GM12873 (cell line): ENCODE data around the gene EIF2B5.

Source experiments
- TF ChIP-seq, protein P1 (sequence below): IDR thresholded peaks from 2 replicates; pipeline ENCODE4 v1.5.1; 2012; ENCODE audit warnings: low read depth, mild to moderate bottlenecking, moderate library complexity, low read length, control low read depth; ENCODE audit not compliant: insufficient read depth; ENCODE audit errors: missing control alignments

EIF2B5 gene

DNA sequence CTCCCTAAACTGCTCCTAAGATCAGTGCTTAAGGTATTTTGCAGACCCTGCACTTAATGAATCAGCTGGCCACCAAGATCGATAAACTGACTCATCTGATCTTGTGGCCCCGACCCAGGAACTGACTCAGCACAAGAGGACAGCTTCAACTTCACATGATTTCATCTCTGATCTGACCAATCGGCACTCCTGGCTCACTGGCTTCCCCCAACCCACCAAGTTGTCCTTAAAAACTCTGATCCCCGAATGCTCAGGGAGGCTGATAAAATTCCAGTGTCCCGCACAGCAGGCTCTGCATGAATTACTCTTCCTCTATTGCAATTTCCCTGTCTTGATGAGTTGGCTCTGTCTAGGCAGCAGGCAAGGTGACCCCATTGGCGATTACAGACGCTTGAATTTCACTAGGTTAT, 24.8 kb upstream of the EIF2B5 start:
- TF ChIP-seq, protein P1, sequence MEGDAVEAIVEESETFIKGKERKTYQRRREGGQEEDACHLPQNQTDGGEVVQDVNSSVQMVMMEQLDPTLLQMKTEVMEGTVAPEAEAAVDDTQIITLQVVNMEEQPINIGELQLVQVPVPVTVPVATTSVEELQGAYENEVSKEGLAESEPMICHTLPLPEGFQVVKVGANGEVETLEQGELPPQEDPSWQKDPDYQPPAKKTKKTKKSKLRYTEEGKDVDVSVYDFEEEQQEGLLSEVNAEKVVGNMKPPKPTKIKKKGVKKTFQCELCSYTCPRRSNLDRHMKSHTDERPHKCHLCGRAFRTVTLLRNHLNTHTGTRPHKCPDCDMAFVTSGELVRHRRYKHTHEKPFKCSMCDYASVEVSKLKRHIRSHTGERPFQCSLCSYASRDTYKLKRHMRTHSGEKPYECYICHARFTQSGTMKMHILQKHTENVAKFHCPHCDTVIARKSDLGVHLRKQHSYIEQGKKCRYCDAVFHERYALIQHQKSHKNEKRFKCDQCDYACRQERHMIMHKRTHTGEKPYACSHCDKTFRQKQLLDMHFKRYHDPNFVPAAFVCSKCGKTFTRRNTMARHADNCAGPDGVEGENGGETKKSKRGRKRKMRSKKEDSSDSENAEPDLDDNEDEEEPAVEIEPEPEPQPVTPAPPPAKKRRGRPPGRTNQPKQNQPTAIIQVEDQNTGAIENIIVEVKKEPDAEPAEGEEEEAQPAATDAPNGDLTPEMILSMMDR: no peak

DNA sequence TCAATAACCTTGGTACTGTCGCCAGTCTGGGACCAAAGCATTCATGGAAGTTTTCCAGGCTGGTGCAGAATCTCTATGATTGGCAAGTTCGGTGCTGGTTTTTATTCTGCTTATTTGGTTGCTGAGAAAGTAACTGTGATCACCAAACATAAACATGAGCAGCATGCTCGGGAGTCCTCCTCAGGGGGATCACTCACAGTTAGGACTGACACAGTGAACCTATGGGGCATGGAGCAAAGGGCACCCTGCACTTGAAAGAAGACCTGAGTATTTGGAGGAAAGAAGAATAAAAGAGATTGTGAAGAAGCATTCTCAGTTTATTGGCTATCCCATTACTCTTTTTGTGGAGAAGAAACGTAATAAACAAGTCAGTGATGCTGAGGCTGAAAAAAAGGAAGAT, 19.1 kb upstream of the EIF2B5 start:
- TF ChIP-seq, protein P1: no peak

DNA sequence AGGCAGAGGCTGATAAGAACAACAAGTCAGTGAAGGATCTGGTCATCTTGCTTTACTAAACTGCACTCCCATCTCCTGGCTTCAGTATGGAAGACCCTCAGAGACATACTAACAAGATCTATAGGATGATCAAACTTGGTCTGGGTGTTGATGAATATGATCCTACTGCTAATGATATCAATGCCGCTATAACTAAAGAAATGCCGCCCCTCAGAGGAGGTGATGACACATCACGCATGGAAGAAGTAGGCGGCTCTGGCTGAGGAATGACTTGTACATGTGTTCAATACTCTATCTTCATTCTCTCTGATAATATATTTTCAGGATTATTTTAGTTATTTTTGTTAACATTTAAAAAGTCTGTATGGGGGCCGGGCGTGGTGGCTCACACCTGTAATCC, 17.5 kb upstream of the EIF2B5 start:
- TF ChIP-seq, protein P1: no peak

DNA sequence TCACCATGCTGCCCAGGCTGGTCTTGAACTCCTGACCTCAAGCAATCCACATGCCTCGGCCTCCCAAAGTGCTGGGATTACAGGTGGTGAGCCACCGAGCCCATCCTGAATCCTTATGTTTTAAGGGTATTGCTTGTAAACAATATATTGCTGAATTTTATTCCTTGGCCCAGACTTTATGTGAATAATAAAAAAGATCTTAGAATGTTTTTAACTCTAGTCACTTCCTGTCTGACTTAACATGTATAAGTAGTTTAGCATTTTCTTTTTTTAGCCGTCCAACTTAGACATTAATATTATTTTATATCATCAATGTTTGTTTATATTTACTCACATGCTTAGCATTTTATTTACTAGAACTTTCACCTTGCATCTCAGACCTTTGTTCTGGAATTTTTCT, 9.2 kb upstream of the EIF2B5 start:
- TF ChIP-seq, protein P1: no peak

DNA sequence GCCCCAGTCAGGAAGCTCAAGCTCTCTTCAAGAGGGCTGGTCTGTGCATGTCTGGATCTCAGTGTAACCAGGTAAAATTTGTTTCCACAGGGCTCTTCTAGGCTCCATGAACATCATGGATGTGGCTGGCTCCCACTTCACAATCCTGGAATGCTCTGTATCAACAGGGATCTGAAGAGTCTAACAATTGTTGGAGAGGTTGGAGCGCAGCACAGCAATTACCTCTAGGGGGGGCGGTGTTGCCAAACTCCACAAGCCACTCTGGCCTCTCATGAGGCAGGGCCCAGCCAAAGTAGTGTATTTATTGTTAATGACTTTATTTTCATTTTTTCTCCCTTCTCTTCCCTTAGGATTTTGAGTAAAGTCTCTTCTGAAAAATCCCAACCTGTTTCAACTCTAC, 6.1 kb upstream of the EIF2B5 start:
- TF ChIP-seq, protein P1: peak; percentile 54

DNA sequence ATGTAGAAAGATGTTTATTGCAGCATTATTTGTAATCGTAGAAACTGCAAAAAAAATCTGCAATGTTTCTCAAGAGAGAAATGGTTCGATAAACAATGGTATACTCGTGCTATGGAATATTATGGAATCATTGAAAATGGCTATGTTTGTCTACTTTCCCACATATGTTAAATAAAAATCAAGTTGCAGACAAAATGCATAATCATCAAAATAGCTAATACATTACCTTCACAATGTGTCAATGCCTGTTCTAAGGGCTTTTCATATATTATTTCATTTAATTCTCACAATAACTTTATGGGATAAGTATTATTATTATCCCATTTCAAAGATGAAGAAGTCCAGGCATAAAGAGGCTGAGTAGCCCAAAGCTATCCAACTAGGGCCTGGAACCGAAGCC, 2.2 kb upstream of the EIF2B5 start:
- TF ChIP-seq, protein P1: no peak

DNA sequence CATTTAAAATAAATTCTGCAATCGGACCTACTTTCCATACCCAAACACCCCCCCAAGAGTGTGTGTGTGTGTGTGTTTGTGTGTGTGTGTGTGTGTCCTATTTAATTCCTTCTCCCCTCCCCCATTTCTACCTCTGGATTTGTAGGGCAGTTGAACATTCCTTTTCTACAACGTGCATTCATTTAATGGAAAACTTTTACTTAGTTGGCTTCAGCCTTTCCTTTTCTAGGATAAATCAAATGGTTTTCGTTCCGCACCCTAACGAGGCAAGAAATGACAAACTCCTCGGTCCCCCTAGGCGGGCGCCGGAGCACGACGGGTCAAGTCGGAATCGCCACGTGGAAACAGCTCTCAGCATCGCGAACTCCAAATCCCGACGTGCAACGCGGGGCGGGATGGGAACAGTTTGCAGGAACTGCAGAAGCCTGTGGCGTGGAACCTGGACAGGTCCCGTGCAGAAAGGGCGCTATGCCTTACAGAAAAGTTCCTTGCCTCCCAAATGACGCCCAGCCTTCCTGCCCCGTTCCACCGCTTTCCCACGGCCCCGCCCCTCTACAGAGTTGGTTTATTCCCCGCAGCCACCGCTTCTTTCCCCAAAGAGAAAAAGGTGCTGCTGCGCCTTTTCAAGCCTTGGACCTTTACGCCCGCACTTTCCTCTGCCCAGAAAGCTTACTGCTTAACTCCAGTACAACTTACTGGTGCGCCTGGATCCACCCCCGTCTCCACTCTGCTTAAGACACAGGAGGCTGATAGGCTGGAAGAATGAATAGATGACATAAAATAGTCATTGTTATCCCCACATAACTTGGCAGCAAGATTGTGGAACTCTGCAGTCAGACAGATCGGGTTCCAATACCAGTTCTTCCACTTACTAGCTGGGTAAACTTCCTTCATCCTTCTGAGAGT, 1.1 kb upstream of the EIF2B5 start:
- TF ChIP-seq, protein P1: no peak
